GM23338 (cell line): ENCODE measurements around the gene AP2A2. TPM values are rescaled to one million over a fixed set of nuclear protein-coding genes. Genes with fewer than 3 reads are reported as not detected.

ENCODE experiments used
- ATAC-seq: fragments of 200-7000 bp; cut with Tn5 transposase; 3 replicates; pipeline ENCODE4 v1.9.1; 2020
- DNase-seq: peaks from one replicate; pipeline ENCODE4 v3.0.0-alpha.2; 2015; ENCODE audit warnings: low spot score
- H2AFZ ChIP-seq: fragments of 200-600 bp; sonication (generic); 2 replicates; pipeline ENCODE4 v1.8.0; 2016; ENCODE audit warnings: antibody characterized with exemption, mild to moderate bottlenecking, moderate library complexity
- H3F3A ChIP-seq: fragments of 200-600 bp; sonication (generic); replicated peaks from 2 replicates; pipeline ENCODE4 v1.8.0; 2017; ENCODE audit warnings: antibody characterized with exemption, mixed run types, low read depth
- H3K27ac ChIP-seq: fragments of 200-600 bp; sonication (generic); 2 replicates; pipeline ENCODE4 v1.6.1; 2016; ENCODE audit warnings: low read depth
- H3K27me3 ChIP-seq: fragments of 200-600 bp; sonication (generic); 2 replicates; pipeline ENCODE4 v1.8.0; 2016; ENCODE audit warnings: mild to moderate bottlenecking, mixed run types, moderate library complexity; ENCODE audit not compliant: insufficient read depth
- H3K36me3 ChIP-seq: fragments of 200-600 bp; sonication (generic); 2 replicates; pipeline ENCODE4 v1.8.0; 2016; ENCODE audit warnings: mild to moderate bottlenecking; ENCODE audit not compliant: insufficient read depth
- H3K4me1 ChIP-seq: fragments of 200-600 bp; sonication (generic); 2 replicates; pipeline ENCODE4 v1.8.0; 2016; ENCODE audit warnings: mild to moderate bottlenecking, moderate library complexity; ENCODE audit not compliant: insufficient read depth
- H3K4me2 ChIP-seq: fragments of 200-600 bp; sonication (generic); 2 replicates; pipeline ENCODE4 v1.7.1; 2017; ENCODE audit warnings: mixed run types
- H3K4me3 ChIP-seq: fragments of 200-600 bp; sonication (generic); 2 replicates; pipeline ENCODE4 v1.6.1; 2016; ENCODE audit warnings: mixed run types
- H3K79me2 ChIP-seq: fragments of 200-600 bp; sonication (generic); replicated peaks from 2 replicates; pipeline ENCODE4 v1.8.0; 2017; ENCODE audit warnings: mild to moderate bottlenecking; ENCODE audit not compliant: insufficient read depth
- H3K9me2 ChIP-seq: fragments of 200-600 bp; sonication (generic); 2 replicates; pipeline ENCODE4 v1.8.0; 2017; ENCODE audit not compliant: insufficient read depth
- H4K20me1 ChIP-seq: fragments of 200-600 bp; sonication (generic); replicated peaks from 2 replicates; pipeline ENCODE4 v1.8.0; 2017; ENCODE audit warnings: mild to moderate bottlenecking; ENCODE audit not compliant: insufficient read depth
- H3K27ac Mint-ChIP-seq: 2 replicates; pipeline ENCODE4 v1.8.0; 2020; ENCODE audit warnings: inconsistent platforms, mild to moderate bottlenecking, moderate library complexity, mixed read lengths
- H3K27me3 Mint-ChIP-seq: 3 replicates; pipeline ENCODE4 v1.8.0; 2022; ENCODE audit warnings: low read depth, mild to moderate bottlenecking, moderate library complexity, mixed read lengths, inconsistent platforms; ENCODE audit not compliant: insufficient read depth, poor library complexity
- H3K36me3 Mint-ChIP-seq: 3 replicates; pipeline ENCODE4 v1.8.0; 2021; ENCODE audit warnings: low read depth, mild to moderate bottlenecking, inconsistent platforms, moderate library complexity, mixed read lengths
- H3K4me1 Mint-ChIP-seq: 3 replicates; pipeline ENCODE4 v1.8.0; 2020; ENCODE audit warnings: mild to moderate bottlenecking, inconsistent platforms, mixed read lengths
- H3K4me3 Mint-ChIP-seq: 3 replicates; pipeline ENCODE4 v1.8.0; 2021; ENCODE audit warnings: moderate library complexity, mild to moderate bottlenecking, inconsistent platforms, mixed read lengths
- H3K9me3 Mint-ChIP-seq: 3 replicates; pipeline ENCODE4 v1.8.0; 2020; ENCODE audit warnings: moderate library complexity, mild to moderate bottlenecking, inconsistent platforms, mixed read lengths
- CREB1 ChIP-seq: fragments of 250-450 bp; sonication (Bioruptor Pico); IDR thresholded peaks from 2 replicates; pipeline ENCODE4 v1.5.0; 2020; ENCODE audit warnings: low read depth, mild to moderate bottlenecking, moderate library complexity
- ETS1 ChIP-seq: IDR thresholded peaks from 2 replicates; pipeline ENCODE4 v1.6.1; 2016; ENCODE audit warnings: antibody characterized with exemption
- EZH2 ChIP-seq: fragments of 200-600 bp; sonication (generic); IDR thresholded peaks from one replicate; pipeline ENCODE4 v1.8.0; 2017; ENCODE audit warnings: antibody characterized with exemption, mild to moderate bottlenecking, low read depth; ENCODE audit not compliant: unreplicated experiment
- EZH2phosphoT487 ChIP-seq: fragments of 200-600 bp; sonication (generic); IDR thresholded peaks from one replicate; pipeline ENCODE4 v1.8.1; 2018; ENCODE audit warnings: antibody characterized with exemption; ENCODE audit not compliant: unreplicated experiment
- JUNB ChIP-seq: IDR thresholded peaks from one replicate; pipeline ENCODE4 v1.6.1; 2016; ENCODE audit warnings: antibody characterized with exemption; ENCODE audit not compliant: unreplicated experiment
- NANOG ChIP-seq: IDR thresholded peaks from 2 replicates; pipeline ENCODE4 v1.6.1; 2016; ENCODE audit warnings: antibody characterized with exemption, borderline replicate concordance
- POLR2AphosphoS5 ChIP-seq: IDR thresholded peaks from 2 replicates; pipeline ENCODE4 v1.6.1; 2016; ENCODE audit warnings: antibody characterized with exemption, low read depth
- REST ChIP-seq: IDR thresholded peaks from one replicate; pipeline ENCODE4 v1.6.1; 2018; ENCODE audit warnings: antibody characterized with exemption; ENCODE audit not compliant: unreplicated experiment
- STAT1 ChIP-seq: IDR thresholded peaks from one replicate; pipeline ENCODE4 v1.6.1; 2016; ENCODE audit warnings: antibody characterized with exemption; ENCODE audit not compliant: unreplicated experiment
- ZNF114 ChIP-seq: fragments of 250-450 bp; sonication (Bioruptor Pico); IDR thresholded peaks from 2 replicates; pipeline ENCODE4 v1.5.0; 2020; ENCODE audit warnings: mild to moderate bottlenecking, moderate library complexity
- ZNF331 ChIP-seq: fragments of 250-450 bp; sonication (Bioruptor Pico); IDR thresholded peaks from 2 replicates; pipeline ENCODE4 v1.5.0; 2020; ENCODE audit warnings: low read depth, mild to moderate bottlenecking, moderate library complexity
- ZNF462 ChIP-seq: fragments of 250-450 bp; sonication (Bioruptor Pico); IDR thresholded peaks from 2 replicates; pipeline ENCODE4 v1.5.0; 2020; ENCODE audit warnings: mild to moderate bottlenecking, moderate library complexity
- polyA plus RNA-seq: library from polyadenylated mRNA; unstranded; fragments of >200 nt; fragmentation: Nextera tagmentation; extraction: Ambion mirVana; gene quantifications from 2 replicates; pipeline ENCODE4 v1.2.1, GENCODE V29; 2016
- total RNA-seq: library from RNA; depleted of rRNA; stranded (reverse); fragments of >200 nt; shearing (Covaris generic); gene quantifications from 2 replicates; pipeline ENCODE4 v1.2.3, GENCODE V29; 2014
- TF ChIP-seq, protein P1 (sequence below), 2 experiments: fragments of 200-600 bp in 1 of 2; sonication (generic) in 1 of 2; conservative IDR thresholded peaks; 2 replicates each; pipeline versions ENCODE4 v1.5.1 to v1.6.1; 2016 to 2017; ENCODE audit warnings: antibody characterized with exemption in 2 of 2, low read depth in 2 of 2, mild to moderate bottlenecking in 2 of 2, moderate library complexity in 1 of 2

The AP2A2 gene
- total and polyA plus RNA-seq, 2 experiments from 2014 or later = 23.7 to 47.5 TPM

DNA sequence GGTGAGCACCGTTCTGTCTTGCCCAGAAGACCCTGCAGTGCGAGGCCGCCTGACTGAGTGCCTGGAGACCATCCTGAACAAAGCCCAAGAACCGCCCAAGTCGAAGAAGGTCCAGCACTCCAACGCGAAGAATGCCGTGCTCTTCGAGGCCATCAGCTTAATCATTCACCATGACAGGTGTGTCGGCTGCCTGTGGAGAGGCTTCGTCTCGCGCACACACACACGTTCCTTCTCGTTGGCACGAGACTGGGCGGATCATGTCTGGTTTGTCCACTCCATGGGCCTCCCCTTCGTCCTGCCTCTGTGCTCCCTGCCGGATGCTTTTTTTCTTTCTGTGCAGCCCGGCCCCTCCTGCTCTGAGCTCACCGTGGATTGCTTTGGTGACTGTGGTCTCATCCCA lies 59.7 kb downstream of the AP2A2 start:
- H3K4me3 ChIP-seq = no peak overlapping the region
- peaks cover 4% of the 10 kb centered on the region; the same call in 1 of the 2 replicates for H4K20me1 ChIP-seq
- Mint-ChIP-seq H3K27me3 (peaks cover 9% of the 10 kb centered on the region), H3K4me3 (no peak overlapping the region), H3K36me3 (peaks cover 64% of the 10 kb centered on the region), H3K4me1 (no peaks in the 10 kb centered on the region), H3K27ac (no peak overlapping the region), H3K9me3 (no peaks in the 10 kb centered on the region)
- no peaks in the 10 kb centered on the region for H3K4me1 ChIP-seq
- peaks cover 6% of the 10 kb centered on the region; the same call in 1 of the 2 replicates for H3K36me3 ChIP-seq
- H3K27me3 ChIP-seq = no peaks in the 10 kb centered on the region
- no peaks in the 10 kb centered on the region for H3K9me2 ChIP-seq
- no peak overlapping the region for H3K4me2 ChIP-seq
- H3F3A ChIP-seq = no peaks in the 10 kb centered on the region
- ATAC-seq (no peak), DNase-seq (no peak)
- H2AFZ ChIP-seq = no peak overlapping the region
- no peak overlapping the region for H3K27ac ChIP-seq
- TF ChIP-seq ZNF331 (CRISPR knock-in tag) (no peak), ZNF462 (CRISPR knock-in tag) (no peak), EZH2 (no peak), CREB1 (CRISPR knock-in tag) (no peak), ZNF114 (no peak), NANOG (no peak), POLR2AphosphoS5 (no peak), REST (no peak), ETS1 (no peak), EZH2phosphoT487 (no peak), JUNB (no peak), STAT1 (no peak)
- TF ChIP-seq, protein P1, sequence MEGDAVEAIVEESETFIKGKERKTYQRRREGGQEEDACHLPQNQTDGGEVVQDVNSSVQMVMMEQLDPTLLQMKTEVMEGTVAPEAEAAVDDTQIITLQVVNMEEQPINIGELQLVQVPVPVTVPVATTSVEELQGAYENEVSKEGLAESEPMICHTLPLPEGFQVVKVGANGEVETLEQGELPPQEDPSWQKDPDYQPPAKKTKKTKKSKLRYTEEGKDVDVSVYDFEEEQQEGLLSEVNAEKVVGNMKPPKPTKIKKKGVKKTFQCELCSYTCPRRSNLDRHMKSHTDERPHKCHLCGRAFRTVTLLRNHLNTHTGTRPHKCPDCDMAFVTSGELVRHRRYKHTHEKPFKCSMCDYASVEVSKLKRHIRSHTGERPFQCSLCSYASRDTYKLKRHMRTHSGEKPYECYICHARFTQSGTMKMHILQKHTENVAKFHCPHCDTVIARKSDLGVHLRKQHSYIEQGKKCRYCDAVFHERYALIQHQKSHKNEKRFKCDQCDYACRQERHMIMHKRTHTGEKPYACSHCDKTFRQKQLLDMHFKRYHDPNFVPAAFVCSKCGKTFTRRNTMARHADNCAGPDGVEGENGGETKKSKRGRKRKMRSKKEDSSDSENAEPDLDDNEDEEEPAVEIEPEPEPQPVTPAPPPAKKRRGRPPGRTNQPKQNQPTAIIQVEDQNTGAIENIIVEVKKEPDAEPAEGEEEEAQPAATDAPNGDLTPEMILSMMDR (conservative IDR thresholded peaks at IDR 0.05; ENCODE audit: low read depth in 2 of 2) = no peak
- H3K79me2 ChIP-seq = peaks cover 7% of the 10 kb centered on the region
